GM19467 (cell line): Measurements from ENCODE around the gene LMCD1.

Source experiments
- ATAC-seq: cut with Tn5 transposase; IDR thresholded peaks from one replicate; pipeline ENCODE4 v1.9.1; 2021; ENCODE audit warnings: mild to moderate bottlenecking, moderate library complexity; ENCODE audit not compliant: unreplicated experiment

The LMCD1 gene

GRCh38 chr3:8482960-8483665, 18.5 kb upstream of the LMCD1 start:
- ATAC-seq, result no peak

- no peak for ATAC-seq
Observed at GRCh38 chr3:8484409-8485140, 17.0 kb upstream of the LMCD1 start.

- no peak for ATAC-seq
Observed at GRCh38 chr3:8485141-8485870, 16.3 kb upstream of the LMCD1 start.

- no peak for ATAC-seq
Observed at GRCh38 chr3:8485943-8486342, 15.7 kb upstream of the LMCD1 start.

GRCh38 chr3:8486434-8486833, 15.2 kb upstream of the LMCD1 start:
- ATAC-seq, result no peak

GRCh38 chr3:8486936-8487335, 14.7 kb upstream of the LMCD1 start:
- ATAC-seq, result no peak

- no peak for ATAC-seq
Observed at GRCh38 chr3:8488411-8488810, 13.2 kb upstream of the LMCD1 start.

- ATAC-seq, result no peak
Observed at GRCh38 chr3:8488877-8489276, 12.7 kb upstream of the LMCD1 start.

GRCh38 chr3:8489278-8489792, 12.3 kb upstream of the LMCD1 start:
- no peak for ATAC-seq

- no peak for ATAC-seq
Observed at GRCh38 chr3:8490079-8490552, 11.5 kb upstream of the LMCD1 start.

GRCh38 chr3:8491271-8492144, 10.1 kb upstream of the LMCD1 start:
- no peak for ATAC-seq

- ATAC-seq, result no peak
Observed at GRCh38 chr3:8492744-8493511, 8.7 kb upstream of the LMCD1 start.

GRCh38 chr3:8493744-8494143, 7.9 kb upstream of the LMCD1 start:
- ATAC-seq, result no peak

- ATAC-seq, result no peak
Observed at GRCh38 chr3:8494327-8494726, 7.3 kb upstream of the LMCD1 start.

- no peak for ATAC-seq
Observed at GRCh38 chr3:8497582-8497981, 4.0 kb upstream of the LMCD1 start.

- no peak for ATAC-seq
Observed at GRCh38 chr3:8499181-8499611, 2.4 kb upstream of the LMCD1 start.

- ATAC-seq, result no peak
Observed at GRCh38 chr3:8500319-8500988, 1.2 kb upstream of the LMCD1 start.

GRCh38 chr3:8500989-8501370, 643 bp upstream of the LMCD1 start:
- no peak for ATAC-seq

- ATAC-seq, result no peak
Observed at GRCh38 chr3:8503461-8503860, 1.8 kb downstream of the LMCD1 start.
